ENCODE results near the gene FCHO1.

GRCh38 chr19:17775991-17776803, 24.9 kb downstream of the FCHO1 start:
- TF ChIP-seq CTCF (IDR thresholded peaks at IDR 0.05) (no peak), EP300 (IDR thresholded peaks at IDR 0.05) (no peak), POLR2AphosphoS5 (IDR thresholded peaks at IDR 0.05) (no peak)

All from suprapubic skin (tissue), 4 donors.